Measurements from ENCODE around the gene METTL27. TPM values are rescaled to one million over a fixed set of nuclear protein-coding genes. Genes with fewer than 3 reads are reported as not detected.

The METTL27 gene, protein sequence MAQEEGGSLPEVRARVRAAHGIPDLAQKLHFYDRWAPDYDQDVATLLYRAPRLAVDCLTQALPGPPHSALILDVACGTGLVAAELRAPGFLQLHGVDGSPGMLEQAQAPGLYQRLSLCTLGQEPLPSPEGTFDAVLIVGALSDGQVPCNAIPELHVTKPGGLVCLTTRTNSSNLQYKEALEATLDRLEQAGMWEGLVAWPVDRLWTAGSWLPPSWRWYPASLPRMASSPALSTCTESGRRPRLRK
- total RNA-seq (4.9 and 15.7 TPM in 2 replicates), polyA plus RNA-seq (0.96 and 2.1 TPM in 2 replicates), polyA minus RNA-seq (ENCODE audit: low replicate concordance) (1.0 and 9.9 TPM in 2 replicates)
- polyA plus RNA-seq (2012), result 3.2 and 6.0 TPM in 2 replicates

DNA sequence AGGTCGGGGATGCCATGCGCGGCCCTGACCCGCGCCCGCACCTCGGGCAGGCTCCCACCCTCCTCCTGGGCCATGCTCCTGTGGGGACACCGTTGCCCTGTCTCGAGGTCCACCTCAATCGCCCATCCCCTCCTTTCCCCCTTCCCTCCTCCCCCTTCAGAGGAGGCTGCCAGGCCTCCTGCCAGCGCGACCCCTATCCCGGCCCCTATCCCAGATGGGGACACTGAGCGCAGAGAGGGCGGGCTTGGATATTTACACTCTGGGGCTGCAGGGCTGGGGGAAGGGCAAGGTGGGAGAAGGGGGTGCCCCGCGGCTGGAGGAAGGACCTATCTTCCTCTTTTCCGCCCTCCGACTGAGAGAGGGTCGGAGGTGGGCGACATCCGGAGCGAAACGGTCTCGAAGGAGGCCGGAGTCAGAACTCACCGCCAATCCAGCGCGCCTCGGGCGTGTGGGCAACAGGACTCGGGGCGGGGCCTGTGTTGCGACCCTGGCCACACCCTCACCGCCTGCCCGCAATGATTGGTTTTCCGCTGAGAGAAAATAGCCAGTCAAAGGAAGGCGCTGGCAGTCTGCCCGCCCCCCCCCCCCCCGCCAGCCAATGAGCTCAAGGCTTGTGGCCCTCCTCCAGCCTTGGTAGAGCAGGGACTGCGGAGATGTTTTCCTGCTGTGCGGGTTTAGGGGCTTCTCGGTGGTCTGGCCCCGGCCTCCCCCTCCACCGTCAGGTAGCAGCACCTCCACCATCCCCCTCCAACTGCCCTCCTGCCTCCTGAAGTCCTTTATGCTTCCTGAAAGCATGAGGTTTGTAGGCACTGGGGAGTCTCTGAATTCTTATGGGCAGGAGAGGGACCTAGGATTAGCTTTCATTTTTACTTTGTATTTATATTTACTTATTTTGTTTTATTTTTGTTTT is at the start of gene METTL27:
Gene METTL27, minus strand, starts transcription at position 450 of the 910 bp plus-strand sequence. Its CDS starts 376 bp downstream, at position 74.
- no peaks in the 10 kb centered on the region for H3K36me3 ChIP-seq (ENCODE audit: control insufficient read depth, insufficient read depth, low read length)

DNA sequence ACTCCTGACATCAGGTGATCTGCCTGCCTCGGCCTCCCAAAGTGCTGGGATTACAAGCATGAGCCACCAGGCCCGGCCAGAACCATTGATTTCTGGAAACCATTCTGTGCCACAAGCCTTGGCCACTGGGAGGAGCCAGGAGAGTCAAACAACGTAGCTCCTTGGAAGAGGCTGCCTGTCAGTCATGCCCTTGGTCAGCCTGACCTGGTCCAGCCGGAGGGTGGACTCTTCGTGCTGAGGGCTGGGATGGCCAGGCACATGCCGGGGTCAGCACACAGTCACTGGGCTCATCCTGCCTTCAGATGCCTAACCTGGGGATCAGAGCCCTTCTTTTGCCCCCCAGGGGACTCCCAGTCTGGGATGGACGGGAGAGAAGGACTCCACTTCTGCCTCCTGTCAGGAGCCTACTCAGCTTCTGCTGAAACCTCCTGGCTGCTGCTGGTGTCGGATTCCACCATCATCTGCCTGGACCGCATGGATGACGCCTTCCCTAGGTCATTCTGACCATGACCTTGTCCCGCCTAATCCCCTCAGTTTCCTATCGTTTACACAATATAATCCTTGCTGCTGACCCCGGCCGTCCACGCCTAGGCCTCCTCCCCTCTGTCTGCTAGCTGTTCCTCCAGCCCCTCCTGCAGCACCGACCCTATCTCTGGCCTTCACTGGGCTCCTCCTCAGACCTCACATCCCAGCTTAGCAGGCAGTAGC is 49.0 kb upstream of the METTL27 start:
- Histone ChIP-seq H3K9me3 (ENCODE audit: control insufficient read depth, insufficient read depth, low read depth, low read length) (no peaks in the 10 kb centered on the region), H3K9ac (ENCODE audit: insufficient read depth, low read length) (peak overlapping the region; percentile 20), H3K27ac (ENCODE audit: insufficient read depth, low read length) (peak overlapping the region; percentile 46), H3K4me2 (ENCODE audit: extremely low read depth, insufficient read depth, low read length) (no peak overlapping the region), H3K36me3 (ENCODE audit: control insufficient read depth, insufficient read depth, low read length) (no peaks in the 10 kb centered on the region), H3K4me1 (ENCODE audit: control insufficient read depth, extremely low read depth, insufficient read depth, low read length) (peaks cover 26% of the 10 kb centered on the region), H3K79me2 (ENCODE audit: control insufficient read depth, insufficient read depth, low read length) (no peaks in the 10 kb centered on the region), H4K20me1 (ENCODE audit: control insufficient read depth, extremely low read depth, insufficient read depth, low read length) (no peaks in the 10 kb centered on the region), H2AFZ (ENCODE audit: low read length) (no peak overlapping the region), H3K27me3 (ENCODE audit: control insufficient read depth, insufficient read depth, low read length) (no peaks in the 10 kb centered on the region), H3K4me3 (replicated peaks in 1 of 4; ENCODE audit: control extremely low read depth in 1 of 4, insufficient read depth in 1 of 4, low read depth in 3 of 4, low read length in 4 of 4) (no peak overlapping the region)
- TF ChIP-seq, protein P1, sequence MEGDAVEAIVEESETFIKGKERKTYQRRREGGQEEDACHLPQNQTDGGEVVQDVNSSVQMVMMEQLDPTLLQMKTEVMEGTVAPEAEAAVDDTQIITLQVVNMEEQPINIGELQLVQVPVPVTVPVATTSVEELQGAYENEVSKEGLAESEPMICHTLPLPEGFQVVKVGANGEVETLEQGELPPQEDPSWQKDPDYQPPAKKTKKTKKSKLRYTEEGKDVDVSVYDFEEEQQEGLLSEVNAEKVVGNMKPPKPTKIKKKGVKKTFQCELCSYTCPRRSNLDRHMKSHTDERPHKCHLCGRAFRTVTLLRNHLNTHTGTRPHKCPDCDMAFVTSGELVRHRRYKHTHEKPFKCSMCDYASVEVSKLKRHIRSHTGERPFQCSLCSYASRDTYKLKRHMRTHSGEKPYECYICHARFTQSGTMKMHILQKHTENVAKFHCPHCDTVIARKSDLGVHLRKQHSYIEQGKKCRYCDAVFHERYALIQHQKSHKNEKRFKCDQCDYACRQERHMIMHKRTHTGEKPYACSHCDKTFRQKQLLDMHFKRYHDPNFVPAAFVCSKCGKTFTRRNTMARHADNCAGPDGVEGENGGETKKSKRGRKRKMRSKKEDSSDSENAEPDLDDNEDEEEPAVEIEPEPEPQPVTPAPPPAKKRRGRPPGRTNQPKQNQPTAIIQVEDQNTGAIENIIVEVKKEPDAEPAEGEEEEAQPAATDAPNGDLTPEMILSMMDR (conservative IDR thresholded peaks at IDR 0.05 in 1 of 2, IDR thresholded peaks at IDR 0.05 in 1 of 2; ENCODE audit: low read depth in 1 of 2, low read length in 2 of 2), result peak; percentile 9 to 23
- TF ChIP-seq EZH2 (IDR thresholded peaks at IDR 0.05; ENCODE audit: low read length, missing control alignments), result no peak
- peak in 1 of 2 donors; percentile 22 for DNase-seq (ENCODE audit: low read depth in 2 of 2)

More for the DNA sequence above, at the start of gene METTL27:
- no peaks in the 10 kb centered on the region for H3K27me3 ChIP-seq (ENCODE audit: control insufficient read depth, insufficient read depth, low read length)
- H2AFZ ChIP-seq (ENCODE audit: low read length), result peak within 1 kb of the TSS; percentile 94
- peak; percentile 89 to 92 for DNase-seq (ENCODE audit: low read depth in 2 of 2)
- peak within 1 kb of the TSS; percentile 81 for H3K9ac ChIP-seq (ENCODE audit: insufficient read depth, low read length)
- H3K4me2 ChIP-seq (ENCODE audit: extremely low read depth, insufficient read depth, low read length), result peak within 1 kb of the TSS; percentile 82
- H3K9me3 ChIP-seq (ENCODE audit: control insufficient read depth, insufficient read depth, low read depth, low read length), result no peaks in the 10 kb centered on the region
- peak within 1 kb of the TSS; percentile 59 for H3K27ac ChIP-seq (ENCODE audit: insufficient read depth, low read length)
- peak within 1 kb of the TSS; percentile 74 to 80 (median 77) for H3K4me3 ChIP-seq (replicated peaks in 1 of 4; ENCODE audit: control extremely low read depth in 1 of 4, insufficient read depth in 1 of 4, low read depth in 3 of 4, low read length in 4 of 4)
- TF ChIP-seq EZH2 (IDR thresholded peaks at IDR 0.05; ENCODE audit: low read length, missing control alignments), result no peak
- TF ChIP-seq, protein P1 (conservative IDR thresholded peaks at IDR 0.05 in 1 of 2, IDR thresholded peaks at IDR 0.05 in 1 of 2; ENCODE audit: low read depth in 1 of 2, low read length in 2 of 2), result no peak
- peaks cover 5% of the 10 kb centered on the region for H3K4me1 ChIP-seq (ENCODE audit: control insufficient read depth, extremely low read depth, insufficient read depth, low read length)
- no peaks in the 10 kb centered on the region for H4K20me1 ChIP-seq (ENCODE audit: control insufficient read depth, extremely low read depth, insufficient read depth, low read length)
- no peaks in the 10 kb centered on the region for H3K79me2 ChIP-seq (ENCODE audit: control insufficient read depth, insufficient read depth, low read length)
